ENCODE data around the gene ENTR1. TPM values are rescaled to one million over a fixed set of nuclear protein-coding genes. Genes with fewer than 3 reads are reported as not detected.
"Not testable (repeated sequence)": the region's sequence is repeated elsewhere in the genome, so short reads cannot be mapped to it uniquely, and the experiment has no call there.

ENTR1 gene
- total RNA-seq, 2 donors from 2014 or later, result 25.3 to 43.1 TPM

DNA sequence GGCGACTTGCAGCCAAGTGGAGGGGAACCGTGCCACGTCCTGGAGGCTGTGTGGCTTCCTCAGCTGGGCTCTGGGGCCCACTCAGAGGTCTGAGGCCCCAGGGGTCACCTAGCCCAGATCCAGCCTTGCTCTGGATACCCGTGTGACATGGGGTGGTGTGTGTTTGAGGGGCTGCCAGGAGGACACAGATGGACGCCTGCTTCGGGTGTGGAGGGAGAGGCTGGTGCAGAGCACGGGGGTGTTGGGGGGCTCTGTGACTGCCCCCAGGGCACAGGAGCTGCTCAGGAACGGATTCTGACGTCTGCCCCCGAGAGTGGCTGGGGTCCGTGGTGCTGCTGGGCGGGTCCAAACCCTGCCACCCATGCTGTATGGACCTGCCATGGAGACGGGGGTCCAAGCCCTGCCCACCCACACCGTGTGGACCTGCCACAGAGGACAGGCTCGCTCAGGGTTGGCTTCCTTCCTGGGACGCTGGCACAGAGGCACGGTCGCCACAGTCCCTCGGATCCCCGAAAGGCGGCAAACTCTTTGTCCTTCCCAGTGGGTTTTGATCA lies 18.7 kb upstream of the ENTR1 start:
- no peak for ATAC-seq (ENCODE audit: insufficient number of reproducible peaks, low FRiP score, low read depth)
- no peaks in the 10 kb centered on the region for H3K27me3 ChIP-seq (replicated peaks; ENCODE audit: insufficient read depth)
- TF ChIP-seq, protein P1, sequence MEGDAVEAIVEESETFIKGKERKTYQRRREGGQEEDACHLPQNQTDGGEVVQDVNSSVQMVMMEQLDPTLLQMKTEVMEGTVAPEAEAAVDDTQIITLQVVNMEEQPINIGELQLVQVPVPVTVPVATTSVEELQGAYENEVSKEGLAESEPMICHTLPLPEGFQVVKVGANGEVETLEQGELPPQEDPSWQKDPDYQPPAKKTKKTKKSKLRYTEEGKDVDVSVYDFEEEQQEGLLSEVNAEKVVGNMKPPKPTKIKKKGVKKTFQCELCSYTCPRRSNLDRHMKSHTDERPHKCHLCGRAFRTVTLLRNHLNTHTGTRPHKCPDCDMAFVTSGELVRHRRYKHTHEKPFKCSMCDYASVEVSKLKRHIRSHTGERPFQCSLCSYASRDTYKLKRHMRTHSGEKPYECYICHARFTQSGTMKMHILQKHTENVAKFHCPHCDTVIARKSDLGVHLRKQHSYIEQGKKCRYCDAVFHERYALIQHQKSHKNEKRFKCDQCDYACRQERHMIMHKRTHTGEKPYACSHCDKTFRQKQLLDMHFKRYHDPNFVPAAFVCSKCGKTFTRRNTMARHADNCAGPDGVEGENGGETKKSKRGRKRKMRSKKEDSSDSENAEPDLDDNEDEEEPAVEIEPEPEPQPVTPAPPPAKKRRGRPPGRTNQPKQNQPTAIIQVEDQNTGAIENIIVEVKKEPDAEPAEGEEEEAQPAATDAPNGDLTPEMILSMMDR (IDR thresholded peaks at IDR 0.05), result no peak
- H3K9me3 ChIP-seq, result no peaks in the 10 kb centered on the region
- no peak overlapping the region for H3K27ac ChIP-seq
- no peak overlapping the region for H3K4me3 ChIP-seq
- no peaks in the 10 kb centered on the region for H3K4me1 ChIP-seq (ENCODE audit: control insufficient read depth in 1 of 2, low read depth in 2 of 2)
- no peak for DNase-seq (ENCODE audit: low spot score)
- peaks cover 27% of the 10 kb centered on the region for H3K36me3 ChIP-seq

DNA sequence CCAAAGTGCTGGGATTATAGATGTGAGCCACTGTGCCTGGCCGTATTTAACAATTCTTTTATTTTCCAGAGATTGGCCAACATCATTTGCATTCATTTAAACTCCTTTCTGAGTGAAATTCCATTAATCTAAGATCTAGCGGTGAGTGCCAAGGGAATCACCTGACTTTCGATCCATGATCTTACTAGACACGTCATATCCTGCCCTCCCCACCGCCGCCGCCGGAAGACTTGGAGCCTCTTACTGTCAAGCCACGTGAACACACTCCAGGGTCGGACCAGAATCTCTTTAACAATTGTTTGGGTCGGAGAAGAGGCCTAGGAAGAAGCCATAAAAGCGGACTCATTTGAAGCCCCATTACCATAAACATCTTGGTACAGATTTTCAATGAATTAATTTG lies 16.4 kb upstream of the ENTR1 start:
- H3K27me3 ChIP-seq (replicated peaks; ENCODE audit: insufficient read depth), result no peaks in the 10 kb centered on the region
- H3K36me3 ChIP-seq, result peaks cover 41% of the 10 kb centered on the region
- TF ChIP-seq, protein P1 (IDR thresholded peaks at IDR 0.05), result no peak
- no peaks in the 10 kb centered on the region for H3K4me1 ChIP-seq (ENCODE audit: control insufficient read depth in 1 of 2, low read depth in 2 of 2)
- no peak overlapping the region for H3K27ac ChIP-seq
- no peak for ATAC-seq (ENCODE audit: insufficient number of reproducible peaks, low FRiP score, low read depth)
- no peak overlapping the region for H3K4me3 ChIP-seq
- no peak for DNase-seq (ENCODE audit: low spot score)
- no peaks in the 10 kb centered on the region for H3K9me3 ChIP-seq

DNA sequence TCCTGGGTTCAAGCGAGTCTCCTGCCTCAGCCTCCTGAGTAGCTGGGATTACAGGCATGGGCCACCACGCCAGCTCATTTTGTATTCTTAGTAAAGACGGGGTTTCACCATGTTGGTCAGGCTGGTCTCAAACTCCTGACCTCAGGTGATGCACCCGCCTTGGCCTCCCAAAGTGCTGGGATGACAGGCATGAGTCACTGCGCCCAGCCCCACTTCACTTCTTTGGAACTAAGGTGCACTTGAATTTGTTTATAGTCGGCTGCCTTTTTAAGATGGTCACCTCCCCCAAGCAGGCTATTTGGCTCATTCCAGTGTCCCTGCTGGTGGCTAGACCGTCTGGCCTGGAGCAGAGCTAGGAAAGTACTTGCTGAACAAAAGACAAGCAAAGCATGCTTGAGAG lies 15.0 kb upstream of the ENTR1 start:
- H3K4me1 ChIP-seq (ENCODE audit: control insufficient read depth in 1 of 2, low read depth in 2 of 2); H3K27ac ChIP-seq; H3K27me3 ChIP-seq (replicated peaks; ENCODE audit: insufficient read depth); DNase-seq (ENCODE audit: low spot score); ATAC-seq (ENCODE audit: insufficient number of reproducible peaks, low FRiP score, low read depth); H3K9me3 ChIP-seq; H3K4me3 ChIP-seq: not testable (repeated sequence)
- H3K36me3 ChIP-seq, result peaks cover 49% of the 10 kb centered on the region

DNA sequence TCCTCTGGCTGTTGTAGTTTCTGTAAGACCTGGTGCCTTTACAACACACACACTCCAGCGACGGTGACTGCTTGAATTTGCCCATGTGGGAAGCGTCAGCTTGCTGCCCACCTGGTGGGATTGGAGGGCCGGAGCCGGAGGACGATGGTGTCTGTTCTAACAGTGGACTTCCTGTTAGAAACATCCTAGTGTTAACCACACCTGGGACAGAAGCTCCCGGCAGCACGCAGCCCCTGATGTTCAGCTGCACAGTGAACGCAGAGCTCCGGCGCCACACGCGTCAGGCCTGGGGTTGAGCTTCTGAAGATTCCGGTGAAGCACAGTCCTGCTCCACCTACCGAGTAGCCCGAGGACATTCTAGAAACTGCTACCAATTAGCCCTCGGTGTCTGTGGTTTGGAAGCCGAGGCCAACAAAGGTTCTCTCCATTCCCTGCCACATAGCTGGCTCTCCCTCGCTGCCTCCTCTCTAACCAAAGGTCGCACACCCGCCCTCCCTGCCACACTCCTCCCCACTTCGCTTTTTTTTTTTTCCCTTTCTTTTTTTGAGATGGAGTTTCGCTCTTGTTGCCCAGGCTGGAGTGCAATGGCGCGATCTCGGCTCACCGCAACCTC lies 14.4 kb upstream of the ENTR1 start:
- TF ChIP-seq, protein P1 (IDR thresholded peaks at IDR 0.05), result no peak
- Histone ChIP-seq H3K4me3 (no peak overlapping the region), H3K4me1 (ENCODE audit: control insufficient read depth in 1 of 2, low read depth in 2 of 2) (no peaks in the 10 kb centered on the region), H3K36me3 (peaks cover 47% of the 10 kb centered on the region), H3K27ac (no peak overlapping the region), H3K27me3 (replicated peaks; ENCODE audit: insufficient read depth) (no peaks in the 10 kb centered on the region), H3K9me3 (no peaks in the 10 kb centered on the region)
- ATAC-seq (ENCODE audit: insufficient number of reproducible peaks, low FRiP score, low read depth) (no peak), DNase-seq (ENCODE audit: low spot score) (no peak)

DNA sequence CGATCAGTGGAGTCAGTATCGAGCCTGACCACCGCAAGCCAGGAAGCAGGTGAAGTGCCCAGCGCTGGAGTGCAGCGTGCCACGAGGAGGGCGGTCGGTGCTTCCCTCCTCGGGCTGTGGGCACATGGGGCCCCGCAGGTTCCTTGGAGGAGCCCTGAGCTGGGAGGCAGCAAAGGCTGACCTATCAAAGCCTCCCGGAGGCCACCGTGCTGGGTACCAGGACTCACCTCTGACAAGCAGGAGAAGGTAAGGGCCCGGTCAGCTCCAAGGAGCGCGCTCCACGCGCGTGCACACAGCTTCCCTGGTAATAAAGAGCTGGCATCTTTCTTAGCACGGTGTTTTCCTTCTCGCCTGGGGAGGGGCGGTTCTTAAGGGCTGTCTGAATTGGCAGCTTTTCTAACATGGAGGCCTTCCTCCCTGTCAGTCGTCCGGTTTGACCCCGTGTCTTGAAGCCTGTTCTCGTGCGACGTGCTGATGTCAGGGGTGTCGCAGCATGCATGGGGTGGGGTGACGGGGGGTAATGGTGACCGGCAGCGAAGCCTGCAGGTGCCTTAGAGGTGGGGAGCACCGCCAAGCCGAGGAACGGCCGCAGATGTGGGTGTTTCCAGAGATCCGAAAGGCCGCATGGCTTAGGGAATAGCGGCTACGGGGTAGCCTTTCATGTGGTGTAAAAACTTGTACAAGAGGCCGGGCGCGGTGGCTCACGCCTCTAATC lies 13.2 kb upstream of the ENTR1 start:
- Histone ChIP-seq H3K27ac (no peak overlapping the region), H3K4me3 (no peak overlapping the region), H3K9me3 (no peaks in the 10 kb centered on the region), H3K36me3 (peaks cover 53% of the 10 kb centered on the region), H3K4me1 (ENCODE audit: control insufficient read depth in 1 of 2, low read depth in 2 of 2) (no peaks in the 10 kb centered on the region), H3K27me3 (replicated peaks; ENCODE audit: insufficient read depth) (no peaks in the 10 kb centered on the region)
- no peak for DNase-seq (ENCODE audit: low spot score)
- TF ChIP-seq, protein P1 (IDR thresholded peaks at IDR 0.05), result no peak
- no peak for ATAC-seq (ENCODE audit: insufficient number of reproducible peaks, low FRiP score, low read depth)

Measured in thoracic aorta (tissue), 2 donors.